GM19468 (cell line): ENCODE measurements around the gene ACSL3.
"Not testable (repeated sequence)": the region's sequence is repeated elsewhere in the genome, so short reads cannot be mapped to it uniquely, and the experiment has no call there.

ENCODE experiments used
- ATAC-seq: cut with Tn5 transposase; IDR thresholded peaks from one replicate; pipeline ENCODE4 v1.9.1; 2021; ENCODE audit warnings: mild to moderate bottlenecking, moderate library complexity, moderate number of reproducible peaks; ENCODE audit not compliant: unreplicated experiment; ENCODE audit errors: extremely low read depth

ACSL3 gene

GRCh38 chr2:222904557-222905258, 43.9 kb downstream of the ACSL3 start:
- no peak for ATAC-seq

DNA sequence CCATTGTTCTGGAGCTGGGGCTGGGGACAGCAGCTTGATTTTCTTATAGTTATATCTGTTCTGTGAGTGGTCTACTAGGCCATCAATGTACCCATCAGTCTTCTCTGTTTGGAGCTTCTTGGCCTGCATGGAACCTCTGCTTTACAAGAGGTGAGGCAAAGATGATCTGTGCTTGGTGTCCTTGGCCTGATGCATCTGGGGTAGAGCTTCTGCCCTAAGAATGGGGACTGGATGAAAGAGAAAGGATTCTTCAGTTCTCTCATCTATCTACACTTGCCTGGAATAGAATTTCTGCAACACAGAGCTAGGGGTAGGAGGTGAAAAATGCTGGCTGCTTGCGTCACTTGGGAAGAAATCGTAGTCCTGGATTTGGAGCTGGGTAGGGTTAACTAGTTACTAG, 46.2 kb downstream of the ACSL3 start:
- ATAC-seq, result no peak

DNA sequence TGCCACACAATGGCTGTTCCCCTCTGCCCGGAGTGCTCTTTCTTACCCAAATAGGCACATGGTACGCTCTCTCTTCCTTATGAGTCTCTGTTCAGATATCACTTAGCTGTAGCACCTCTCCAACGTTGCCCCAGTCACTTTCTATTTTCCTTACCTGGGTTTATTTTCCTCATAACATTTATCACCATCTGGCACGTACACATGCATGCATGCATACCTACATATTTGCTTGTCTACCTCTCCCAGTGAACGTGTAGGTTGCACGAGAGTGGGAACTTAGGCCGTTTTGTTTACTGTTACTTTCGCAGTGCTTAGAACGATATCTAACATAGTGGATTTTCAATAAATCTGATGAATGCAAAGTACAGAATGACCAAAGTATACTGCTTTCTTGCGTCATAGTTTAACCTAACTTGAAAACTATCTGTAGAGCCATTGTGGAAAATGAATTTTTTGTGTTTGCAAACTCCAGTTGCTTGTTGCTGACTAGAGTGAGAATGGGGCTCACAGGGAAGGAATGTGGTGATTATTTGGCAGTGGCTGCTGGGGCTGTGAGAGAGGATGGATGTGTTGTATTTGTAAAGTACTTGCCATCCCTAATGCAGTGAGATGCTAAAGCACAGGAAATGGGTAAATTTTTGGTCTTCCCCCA, 47.1 kb downstream of the ACSL3 start:
- no peak for ATAC-seq

GRCh38 chr2:222909286-222909685, 48.5 kb downstream of the ACSL3 start:
- no peak for ATAC-seq

- peak; percentile 99 for ATAC-seq
Observed at GRCh38 chr2:222912117-222912516, 51.3 kb downstream of the ACSL3 start.

GRCh38 chr2:222912776-222913175, 51.9 kb downstream of the ACSL3 start:
- no peak for ATAC-seq

GRCh38 chr2:222915092-222915957, 54.5 kb downstream of the ACSL3 start:
- no peak for ATAC-seq

- no peak for ATAC-seq
Observed at GRCh38 chr2:222916229-222917197, 55.7 kb downstream of the ACSL3 start.

- ATAC-seq, result not testable (repeated sequence)
Observed at GRCh38 chr2:222917212-222917611, 56.4 kb downstream of the ACSL3 start.

GRCh38 chr2:222919841-222920526, 59.1 kb downstream of the ACSL3 start:
- ATAC-seq, result no peak

DNA sequence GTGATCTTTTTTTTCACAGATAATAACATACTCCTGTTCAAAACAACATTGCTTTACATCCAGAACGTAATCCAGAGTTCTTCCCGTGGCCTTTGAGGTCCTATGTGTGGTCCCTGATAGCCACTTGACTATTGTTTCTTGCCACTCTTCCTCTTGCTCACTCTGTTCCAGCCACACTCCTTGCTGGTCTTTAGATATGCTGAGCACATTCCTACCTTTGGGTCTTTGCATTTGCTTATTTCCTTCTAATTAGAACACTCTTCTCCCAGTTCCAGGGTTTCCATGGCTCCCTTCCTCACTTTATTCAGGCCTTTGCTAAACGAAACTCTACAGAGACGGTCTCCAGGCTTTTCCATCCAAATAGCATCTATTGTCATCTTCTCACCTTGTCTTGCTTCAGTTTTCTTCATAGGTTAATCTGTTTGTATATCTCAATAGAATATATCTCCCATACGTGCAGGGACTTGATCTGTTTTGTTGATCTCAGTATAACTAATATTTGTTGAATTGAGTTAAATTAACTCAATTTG, 59.9 kb downstream of the ACSL3 start:
- no peak for ATAC-seq

GRCh38 chr2:222922019-222922800, 61.4 kb downstream of the ACSL3 start:
- ATAC-seq, result no peak

- no peak for ATAC-seq
Observed at GRCh38 chr2:222926915-222927314, 66.1 kb downstream of the ACSL3 start.

DNA sequence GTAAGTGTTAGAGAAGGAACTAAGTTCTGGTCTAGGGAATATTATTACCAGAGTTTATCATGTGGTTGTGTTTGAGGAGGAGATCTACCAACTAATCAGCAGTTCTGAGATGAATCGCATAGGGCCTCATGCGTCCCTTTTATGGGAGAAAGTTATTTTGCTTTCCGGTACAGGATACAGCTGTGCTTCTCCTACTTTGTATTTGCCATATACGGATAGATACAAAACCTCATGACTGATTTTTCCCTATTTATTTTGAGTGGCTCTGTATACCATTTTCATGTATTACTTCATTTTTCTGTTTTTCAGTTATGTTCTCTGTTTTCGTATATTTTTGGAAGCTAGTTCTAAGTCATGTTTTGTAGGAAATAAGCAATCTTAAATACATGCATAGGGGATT, 66.8 kb downstream of the ACSL3 start:
- ATAC-seq, result no peak

DNA sequence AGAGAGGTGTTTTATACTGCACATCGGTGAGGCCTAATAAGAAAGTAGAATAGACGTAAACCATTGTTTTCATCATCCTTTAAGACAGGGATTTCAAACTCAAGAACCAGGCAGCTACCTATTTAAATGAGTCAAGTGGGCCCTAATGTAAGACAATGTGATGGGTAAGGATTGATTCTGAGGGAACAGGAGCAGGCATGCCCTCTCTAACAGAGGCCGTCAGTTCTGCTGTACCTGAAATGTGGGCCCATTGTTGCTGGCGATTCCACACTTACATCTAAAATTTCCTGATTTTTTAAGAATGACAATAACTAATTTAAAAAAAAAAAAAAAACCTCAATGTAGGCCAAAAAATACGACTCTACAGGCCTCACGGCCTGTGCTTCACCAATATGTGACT, 67.5 kb downstream of the ACSL3 start:
- no peak for ATAC-seq

GRCh38 chr2:222930862-222931261, 70.0 kb downstream of the ACSL3 start:
- ATAC-seq, result no peak

- no peak for ATAC-seq
Observed at GRCh38 chr2:222931659-222932058, 70.8 kb downstream of the ACSL3 start.

DNA sequence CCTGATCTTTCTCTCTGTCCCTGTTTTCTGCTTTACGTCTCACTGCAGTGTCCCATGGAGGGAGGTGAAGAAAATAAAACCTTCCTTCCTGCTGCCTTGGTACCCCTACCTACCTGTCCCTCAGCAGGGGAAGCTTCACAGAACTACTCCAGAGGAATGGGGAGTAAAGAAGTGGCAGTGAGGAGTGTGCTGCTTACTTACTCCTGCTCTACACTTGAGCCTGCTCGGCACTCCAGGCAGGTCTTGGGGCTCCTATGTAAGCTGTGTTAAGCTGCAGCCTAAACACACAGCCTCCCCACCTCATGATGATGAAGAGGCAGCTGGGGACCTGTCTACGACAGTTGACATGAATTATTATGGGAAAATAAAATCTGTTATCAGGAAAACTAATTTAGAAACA, 72.6 kb downstream of the ACSL3 start:
- ATAC-seq, result no peak
